Measurements from ENCODE around the gene TSPYL4.

GRCh38 chr6:116279232-116280160 lies 25.6 kb upstream of the TSPYL4 start, which contains the start of gene TSPYL1:
- TF ChIP-seq, protein P1, sequence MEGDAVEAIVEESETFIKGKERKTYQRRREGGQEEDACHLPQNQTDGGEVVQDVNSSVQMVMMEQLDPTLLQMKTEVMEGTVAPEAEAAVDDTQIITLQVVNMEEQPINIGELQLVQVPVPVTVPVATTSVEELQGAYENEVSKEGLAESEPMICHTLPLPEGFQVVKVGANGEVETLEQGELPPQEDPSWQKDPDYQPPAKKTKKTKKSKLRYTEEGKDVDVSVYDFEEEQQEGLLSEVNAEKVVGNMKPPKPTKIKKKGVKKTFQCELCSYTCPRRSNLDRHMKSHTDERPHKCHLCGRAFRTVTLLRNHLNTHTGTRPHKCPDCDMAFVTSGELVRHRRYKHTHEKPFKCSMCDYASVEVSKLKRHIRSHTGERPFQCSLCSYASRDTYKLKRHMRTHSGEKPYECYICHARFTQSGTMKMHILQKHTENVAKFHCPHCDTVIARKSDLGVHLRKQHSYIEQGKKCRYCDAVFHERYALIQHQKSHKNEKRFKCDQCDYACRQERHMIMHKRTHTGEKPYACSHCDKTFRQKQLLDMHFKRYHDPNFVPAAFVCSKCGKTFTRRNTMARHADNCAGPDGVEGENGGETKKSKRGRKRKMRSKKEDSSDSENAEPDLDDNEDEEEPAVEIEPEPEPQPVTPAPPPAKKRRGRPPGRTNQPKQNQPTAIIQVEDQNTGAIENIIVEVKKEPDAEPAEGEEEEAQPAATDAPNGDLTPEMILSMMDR (optimal IDR thresholded peaks at IDR 0.05 in 1 of 3, IDR thresholded peaks at IDR 0.05 in 1 of 3, conservative IDR thresholded peaks at IDR 0.05 in 1 of 3; ENCODE audit: extremely low read depth in 1 of 3, insufficient read depth in 2 of 3, low read length in 3 of 3) = peak; percentile 7 to 59 (median 10)
- no peak for TF ChIP-seq EZH2 (IDR thresholded peaks at IDR 0.05; ENCODE audit: low read length)
